ENCODE measurements around the gene GP1BA. TPM values are rescaled to one million over a fixed set of nuclear protein-coding genes. Genes with fewer than 3 reads are reported as not detected.

The GP1BA gene
- total RNA-seq, 1 experiment from 2014 or later = 0.15 TPM

DNA sequence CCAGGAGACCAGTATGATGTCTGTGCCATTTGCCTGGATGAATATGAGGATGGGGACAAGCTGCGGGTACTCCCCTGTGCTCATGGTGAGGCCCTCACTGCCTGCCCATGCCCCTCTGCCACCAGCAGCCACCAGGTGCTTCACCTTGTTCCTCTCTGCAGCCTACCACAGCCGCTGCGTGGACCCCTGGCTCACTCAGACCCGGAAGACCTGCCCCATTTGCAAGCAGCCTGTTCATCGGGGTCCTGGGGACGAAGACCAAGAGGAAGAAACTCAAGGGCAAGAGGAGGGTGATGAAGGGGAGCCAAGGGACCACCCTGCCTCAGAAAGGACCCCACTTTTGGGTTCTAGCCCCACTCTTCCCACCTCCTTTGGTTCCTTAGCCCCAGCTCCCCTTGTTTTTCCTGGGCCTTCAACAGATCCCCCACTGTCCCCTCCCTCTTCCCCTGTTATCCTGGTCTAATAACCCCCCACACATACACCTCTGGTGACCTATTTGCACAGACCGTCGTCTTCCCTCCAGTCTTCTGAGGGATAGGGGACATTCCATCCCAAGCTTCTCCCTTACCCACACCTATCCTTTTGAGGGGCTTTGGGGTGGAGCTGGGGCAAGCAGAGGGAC, 12.6 kb downstream of the GP1BA start:
- peaks cover 27% of the 10 kb centered on the region for H3K4me1 ChIP-seq (ENCODE audit: control insufficient read depth, insufficient read depth, low read length)
- intact Hi-C loops (cut with micrococcal nuclease; ENCODE audit: unreplicated experiment) = no loop called here
- POLR2A ChIA-PET = interaction anchor here (0.6 to 1.2 kb wide), 2 partner anchors 23 to 380 kb away, joined by 4 to 5 read pairs; partner anchors contain the start of gene SPAG7
- BruUV-seq (replicated peaks) = no TSS peak
- CTCF ChIA-PET = no interaction called here
- peak overlapping the region; percentile 83 to 85; a peak in 3 of 4 replicates for H3K4me3 ChIP-seq (ENCODE audit: low read depth in 2 of 2, low read length in 2 of 2)
- H3K27me3 ChIP-seq (ENCODE audit: control insufficient read depth, insufficient read depth, low read length) = no peaks in the 10 kb centered on the region
- H3K27ac ChIP-seq (ENCODE audit: low read length) = peak overlapping the region; percentile 94
- H3K36me3 ChIP-seq (ENCODE audit: control insufficient read depth, insufficient read depth, low read length) = peaks cover 14% of the 10 kb centered on the region
- ATAC-seq (no peak), DNase-seq (ENCODE audit: low read depth, low spot score) (no peak)
- no peaks in the 10 kb centered on the region for H3K9me3 ChIP-seq (ENCODE audit: control insufficient read depth, insufficient read depth, low read depth, low read length)
- no peak; the same call in 1 of the 2 replicates for TF ChIP-seq POLR2AphosphoS5 (IDR thresholded peaks at IDR 0.05; ENCODE audit: low read depth, low read length)
- TF ChIP-seq SIN3A (IDR thresholded peaks at IDR 0.05; ENCODE audit: borderline replicate concordance, insufficient read depth, low read depth, low read length) = peak; percentile 48; the same call in 1 of the 2 replicates
- in situ Hi-C loops (cut with HindIII; ENCODE audit: low pct_unique_long_range_greater_than_20kb, low sequenced_read_pairs) = no loop called here

DNA sequence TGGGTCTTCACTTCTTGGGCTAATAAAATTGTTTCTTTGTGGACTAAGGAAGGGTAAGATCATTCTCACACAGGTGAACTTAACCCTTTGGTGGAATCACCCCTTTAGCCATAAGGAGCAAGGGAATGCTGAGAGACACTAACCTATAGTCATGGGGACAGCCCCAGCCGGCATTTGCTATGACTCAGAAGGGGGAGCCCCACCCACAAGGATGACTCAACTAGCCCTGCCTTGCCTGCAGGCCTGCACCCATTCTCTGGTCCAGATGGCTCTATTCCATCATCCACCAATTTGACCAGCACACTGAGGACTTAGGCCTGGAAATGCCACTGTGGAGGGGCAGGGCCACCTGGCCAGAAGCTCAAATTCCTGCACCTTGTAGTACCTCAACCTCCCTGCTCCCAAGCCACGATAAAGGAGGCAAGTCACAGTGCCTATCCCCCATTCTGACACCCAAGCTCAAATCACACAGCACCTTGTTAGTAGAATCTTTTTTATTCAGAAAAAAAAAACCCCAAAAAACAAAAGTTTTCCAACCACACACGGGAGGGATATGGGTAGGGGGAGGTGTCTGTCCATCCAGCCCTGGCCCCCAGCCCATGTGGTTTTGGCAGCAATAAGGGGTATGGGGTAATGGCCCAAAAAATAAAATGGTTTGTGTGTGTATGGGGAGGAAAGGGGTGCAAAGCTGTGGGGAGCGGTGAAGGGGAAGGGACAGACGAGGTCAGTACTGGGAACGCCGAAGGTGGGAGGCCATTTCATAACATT, 13.3 kb downstream of the GP1BA start:
- intact Hi-C loops (cut with micrococcal nuclease; ENCODE audit: unreplicated experiment) = no loop called here
- ChIA-PET POLR2A (interaction anchor here (0.6 to 1.2 kb wide), 2 partner anchors 22 to 380 kb away, joined by 4 to 5 read pairs; partner anchors contain the start of gene SPAG7), CTCF (no interaction called here)
- no TSS peak for BruUV-seq (replicated peaks)
- Histone ChIP-seq H3K4me3 (ENCODE audit: low read depth in 2 of 2, low read length in 2 of 2) (peak overlapping the region; percentile 83 to 85), H3K4me1 (ENCODE audit: control insufficient read depth, insufficient read depth, low read length) (peaks cover 28% of the 10 kb centered on the region), H3K36me3 (ENCODE audit: control insufficient read depth, insufficient read depth, low read length) (peaks cover 14% of the 10 kb centered on the region), H3K27ac (ENCODE audit: low read length) (peak overlapping the region; percentile 94), H3K27me3 (ENCODE audit: control insufficient read depth, insufficient read depth, low read length) (no peaks in the 10 kb centered on the region), H3K9me3 (ENCODE audit: control insufficient read depth, insufficient read depth, low read depth, low read length) (no peaks in the 10 kb centered on the region)
- in situ Hi-C loops (cut with HindIII; ENCODE audit: low pct_unique_long_range_greater_than_20kb, low sequenced_read_pairs) = no loop called here
- TF ChIP-seq SIN3A (IDR thresholded peaks at IDR 0.05; ENCODE audit: borderline replicate concordance, insufficient read depth, low read depth, low read length) = no peak
- no peak for TF ChIP-seq TCF7L2 (IDR thresholded peaks at IDR 0.05; ENCODE audit: low read depth, low read length)
- TF ChIP-seq POLR2AphosphoS5 (IDR thresholded peaks at IDR 0.05; ENCODE audit: low read depth, low read length) = no peak
- TF ChIP-seq, protein P1, sequence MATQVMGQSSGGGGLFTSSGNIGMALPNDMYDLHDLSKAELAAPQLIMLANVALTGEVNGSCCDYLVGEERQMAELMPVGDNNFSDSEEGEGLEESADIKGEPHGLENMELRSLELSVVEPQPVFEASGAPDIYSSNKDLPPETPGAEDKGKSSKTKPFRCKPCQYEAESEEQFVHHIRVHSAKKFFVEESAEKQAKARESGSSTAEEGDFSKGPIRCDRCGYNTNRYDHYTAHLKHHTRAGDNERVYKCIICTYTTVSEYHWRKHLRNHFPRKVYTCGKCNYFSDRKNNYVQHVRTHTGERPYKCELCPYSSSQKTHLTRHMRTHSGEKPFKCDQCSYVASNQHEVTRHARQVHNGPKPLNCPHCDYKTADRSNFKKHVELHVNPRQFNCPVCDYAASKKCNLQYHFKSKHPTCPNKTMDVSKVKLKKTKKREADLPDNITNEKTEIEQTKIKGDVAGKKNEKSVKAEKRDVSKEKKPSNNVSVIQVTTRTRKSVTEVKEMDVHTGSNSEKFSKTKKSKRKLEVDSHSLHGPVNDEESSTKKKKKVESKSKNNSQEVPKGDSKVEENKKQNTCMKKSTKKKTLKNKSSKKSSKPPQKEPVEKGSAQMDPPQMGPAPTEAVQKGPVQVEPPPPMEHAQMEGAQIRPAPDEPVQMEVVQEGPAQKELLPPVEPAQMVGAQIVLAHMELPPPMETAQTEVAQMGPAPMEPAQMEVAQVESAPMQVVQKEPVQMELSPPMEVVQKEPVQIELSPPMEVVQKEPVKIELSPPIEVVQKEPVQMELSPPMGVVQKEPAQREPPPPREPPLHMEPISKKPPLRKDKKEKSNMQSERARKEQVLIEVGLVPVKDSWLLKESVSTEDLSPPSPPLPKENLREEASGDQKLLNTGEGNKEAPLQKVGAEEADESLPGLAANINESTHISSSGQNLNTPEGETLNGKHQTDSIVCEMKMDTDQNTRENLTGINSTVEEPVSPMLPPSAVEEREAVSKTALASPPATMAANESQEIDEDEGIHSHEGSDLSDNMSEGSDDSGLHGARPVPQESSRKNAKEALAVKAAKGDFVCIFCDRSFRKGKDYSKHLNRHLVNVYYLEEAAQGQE (IDR thresholded peaks at IDR 0.05; ENCODE audit: insufficient read depth in 1 of 2, low read depth in 2 of 2, low read length in 1 of 2) = no peak
- TF ChIP-seq, protein P2, sequence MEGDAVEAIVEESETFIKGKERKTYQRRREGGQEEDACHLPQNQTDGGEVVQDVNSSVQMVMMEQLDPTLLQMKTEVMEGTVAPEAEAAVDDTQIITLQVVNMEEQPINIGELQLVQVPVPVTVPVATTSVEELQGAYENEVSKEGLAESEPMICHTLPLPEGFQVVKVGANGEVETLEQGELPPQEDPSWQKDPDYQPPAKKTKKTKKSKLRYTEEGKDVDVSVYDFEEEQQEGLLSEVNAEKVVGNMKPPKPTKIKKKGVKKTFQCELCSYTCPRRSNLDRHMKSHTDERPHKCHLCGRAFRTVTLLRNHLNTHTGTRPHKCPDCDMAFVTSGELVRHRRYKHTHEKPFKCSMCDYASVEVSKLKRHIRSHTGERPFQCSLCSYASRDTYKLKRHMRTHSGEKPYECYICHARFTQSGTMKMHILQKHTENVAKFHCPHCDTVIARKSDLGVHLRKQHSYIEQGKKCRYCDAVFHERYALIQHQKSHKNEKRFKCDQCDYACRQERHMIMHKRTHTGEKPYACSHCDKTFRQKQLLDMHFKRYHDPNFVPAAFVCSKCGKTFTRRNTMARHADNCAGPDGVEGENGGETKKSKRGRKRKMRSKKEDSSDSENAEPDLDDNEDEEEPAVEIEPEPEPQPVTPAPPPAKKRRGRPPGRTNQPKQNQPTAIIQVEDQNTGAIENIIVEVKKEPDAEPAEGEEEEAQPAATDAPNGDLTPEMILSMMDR (IDR thresholded peaks at IDR 0.05) = no peak
- DNase-seq (ENCODE audit: low read depth, low spot score) (peak; percentile 83), ATAC-seq (peak; percentile 36)
